GM21526 (cell line): ENCODE measurements around the gene LEMD2.
A peak's percentile ranks its signal among the peaks of the same experiment; 100 is the strongest.
"Not testable (repeated sequence)": the region's sequence is repeated elsewhere in the genome, so short reads cannot be mapped to it uniquely, and the experiment has no call there.

Source experiments
- ATAC-seq: cut with Tn5 transposase; IDR thresholded peaks from one replicate; pipeline ENCODE4 v1.9.1; 2021; ENCODE audit warnings: moderate library complexity; ENCODE audit not compliant: unreplicated experiment, low FRiP score

LEMD2 gene

GRCh38 chr6:33788694-33789549 is at the start of gene LEMD2:
Gene LEMD2 (minus strand): TSS chr6:33789130. CDS start chr6:33789116, 14 bp downstream.
- ATAC-seq = peak; percentile 85

GRCh38 chr6:33837971-33838665 is 49.2 kb upstream of the LEMD2 start:
- no peak for ATAC-seq

- no peak for ATAC-seq
These were observed 48.0 kb upstream of the LEMD2 start for GRCh38 chr6:33836806-33837469.

GRCh38 chr6:33834401-33835392 is 45.8 kb upstream of the LEMD2 start:
- no peak for ATAC-seq

GRCh38 chr6:33833599-33833998 is 44.7 kb upstream of the LEMD2 start:
- ATAC-seq = no peak

- not testable (repeated sequence) for ATAC-seq
These were observed 43.9 kb upstream of the LEMD2 start for GRCh38 chr6:33832831-33833230.

GRCh38 chr6:33831725-33832124 is 42.8 kb upstream of the LEMD2 start:
- not testable (repeated sequence) for ATAC-seq

- no peak for ATAC-seq
These were observed 41.8 kb upstream of the LEMD2 start for GRCh38 chr6:33830635-33831240.

- ATAC-seq = no peak
These were observed 40.1 kb upstream of the LEMD2 start for GRCh38 chr6:33828764-33829731.

GRCh38 chr6:33828452-33828763 is 39.5 kb upstream of the LEMD2 start:
- ATAC-seq = no peak

- ATAC-seq = no peak
These were observed 38.9 kb upstream of the LEMD2 start for GRCh38 chr6:33827546-33828451.

- no peak for ATAC-seq
These were observed 37.6 kb upstream of the LEMD2 start for GRCh38 chr6:33826537-33826936.

- ATAC-seq = no peak
These were observed 35.7 kb upstream of the LEMD2 start for GRCh38 chr6:33824461-33825154.

- no peak for ATAC-seq
These were observed 34.9 kb upstream of the LEMD2 start for GRCh38 chr6:33823806-33824205.

- ATAC-seq = no peak
These were observed 33.9 kb upstream of the LEMD2 start for GRCh38 chr6:33822575-33823395.

- ATAC-seq = no peak
These were observed 32.0 kb upstream of the LEMD2 start for GRCh38 chr6:33820784-33821520.
